ENCODE results near the gene RALGPS1.

GRCh38 chr9:127231666-127232065 lies 317.1 kb downstream of the RALGPS1 start:
- no peak for TF ChIP-seq POLR2AphosphoS5 (IDR thresholded peaks at IDR 0.05; ENCODE audit: low read depth)
- TF ChIP-seq CTCF (IDR thresholded peaks at IDR 0.05; ENCODE audit: insufficient read depth, low read length) = no peak
- no peak for TF ChIP-seq REST (IDR thresholded peaks at IDR 0.05; ENCODE audit: insufficient replicate concordance, low read depth)
